CD14-positive monocyte (primary cell): ENCODE measurements around the gene DMXL1. TPM values are rescaled to one million over a fixed set of nuclear protein-coding genes. Genes with fewer than 3 reads are reported as not detected.
A peak's percentile ranks its signal among the peaks of the same experiment; 100 is the strongest.

Source experiments
- DNase-seq, 3 donors: peaks; one replicate each; pipeline ENCODE4 v3.0.0-alpha.2; 2011 to 2022
- H2AFZ ChIP-seq: 2 replicates; pipeline ENCODE4 v1.6.0; 2012; ENCODE audit warnings: mild to moderate bottlenecking, low read depth, low read length, inconsistent platforms; ENCODE audit not compliant: insufficient read depth, poor library complexity, severe bottlenecking
- H3K27ac ChIP-seq, 2 donors: 1 replicate in 1 of 2; 2 replicates in 1 of 2; pipeline ENCODE4 v1.5.1; 2012 to 2013; ENCODE audit warnings: low read length in 2 of 2, control low read depth in 1 of 2, inconsistent platforms in 1 of 2, low read depth in 1 of 2, mild to moderate bottlenecking in 1 of 2
- H3K27me3 ChIP-seq, 2 donors: one replicate each; pipeline versions ENCODE4 v1.6.0 to v1.6.1; 2011 to 2013; ENCODE audit warnings: low read length in 2 of 2; ENCODE audit not compliant: control insufficient read depth in 2 of 2, insufficient read depth in 2 of 2
- H3K36me3 ChIP-seq, 2 donors: replicated peaks in 1 of 2; 1 replicate in 1 of 2; 2 replicates in 1 of 2; pipeline versions ENCODE4 v1.5.1 to v1.6.1; 2012 to 2013; ENCODE audit warnings: low read length in 2 of 2, control low read depth in 1 of 2, inconsistent platforms in 1 of 2, mild to moderate bottlenecking in 1 of 2; ENCODE audit not compliant: insufficient read depth in 2 of 2, control insufficient read depth in 1 of 2
- H3K4me1 ChIP-seq, 2 donors: 1 replicate in 1 of 2; 2 replicates in 1 of 2; pipeline versions ENCODE4 v1.5.1 to v1.6.1; 2012 to 2013; ENCODE audit warnings: low read length in 2 of 2, control low read depth in 1 of 2, inconsistent platforms in 1 of 2, mild to moderate bottlenecking in 1 of 2, moderate library complexity in 1 of 2; ENCODE audit not compliant: insufficient read depth in 2 of 2, control insufficient read depth in 1 of 2
- H3K4me2 ChIP-seq: replicated peaks from 2 replicates; pipeline ENCODE3; 2012; ENCODE audit warnings: low read length, moderate library complexity, mild to moderate bottlenecking; ENCODE audit not compliant: poor library complexity, severe bottlenecking; ENCODE audit errors: extremely low read depth
- H3K4me3 ChIP-seq, 3 experiments: fragments of 200-600 bp in 1 of 3; sonication (generic) in 1 of 3; replicated peaks in 1 of 3; 1 replicate in 2 of 3; 2 replicates in 1 of 3; pipeline ENCODE4 v1.5.1; 2011 to 2013; ENCODE audit warnings: low read length in 3 of 3, mild to moderate bottlenecking in 3 of 3, control low read depth in 2 of 3, low read depth in 2 of 3, inconsistent platforms in 1 of 3, moderate library complexity in 1 of 3
- H3K79me2 ChIP-seq: 2 replicates; pipeline ENCODE4 v1.6.0; 2012; ENCODE audit warnings: mild to moderate bottlenecking, control low read depth, inconsistent platforms, low read length, moderate library complexity; ENCODE audit not compliant: insufficient read depth
- H3K9ac ChIP-seq: 2 replicates; pipeline ENCODE4 v1.6.0; 2017; ENCODE audit warnings: low read length, mild to moderate bottlenecking; ENCODE audit not compliant: insufficient read depth, poor library complexity, severe bottlenecking
- H3K9me3 ChIP-seq, 2 donors: replicated peaks in 1 of 2; 1 replicate in 1 of 2; 2 replicates in 1 of 2; pipeline versions ENCODE4 v1.5.1 to v1.6.1; 2012 to 2013; ENCODE audit warnings: low read length in 2 of 2, control low read depth in 1 of 2; ENCODE audit not compliant: control insufficient read depth in 1 of 2, insufficient read depth in 1 of 2
- H4K20me1 ChIP-seq: 2 replicates; pipeline ENCODE4 v1.6.0; 2012; ENCODE audit warnings: mild to moderate bottlenecking, low read length, control low read depth, moderate library complexity; ENCODE audit not compliant: insufficient read depth
- H3K27ac Mint-ChIP-seq, 7 donors: one replicate each; pipeline ENCODE4 v1.8.0; 2020; ENCODE audit warnings: mild to moderate bottlenecking in 7 of 7, mixed read lengths in 7 of 7, moderate library complexity in 6 of 7, inconsistent platforms in 2 of 7
- H3K27me3 Mint-ChIP-seq, 3 donors: one replicate each; pipeline ENCODE4 v1.8.0; 2021 to 2022; ENCODE audit warnings: low read depth in 3 of 3, mild to moderate bottlenecking in 3 of 3, mixed read lengths in 3 of 3, moderate library complexity in 3 of 3, inconsistent platforms in 1 of 3
- H3K36me3 Mint-ChIP-seq, 2 donors: one replicate each; pipeline ENCODE4 v1.8.0; 2020; ENCODE audit warnings: mixed read lengths in 2 of 2, inconsistent platforms in 1 of 2, mild to moderate bottlenecking in 1 of 2
- H3K4me1 Mint-ChIP-seq: one replicate; pipeline ENCODE4 v1.8.0; 2020; ENCODE audit warnings: mild to moderate bottlenecking, mixed read lengths
- H3K4me3 Mint-ChIP-seq, 2 donors: one replicate each; pipeline ENCODE4 v1.8.0; 2020; ENCODE audit warnings: mild to moderate bottlenecking in 2 of 2, mixed read lengths in 2 of 2, moderate library complexity in 1 of 2
- H3K9me3 Mint-ChIP-seq, 7 donors: one replicate each; pipeline ENCODE4 v1.8.0; 2020 to 2022; ENCODE audit warnings: mixed read lengths in 7 of 7, mild to moderate bottlenecking in 6 of 7, moderate library complexity in 6 of 7, inconsistent platforms in 2 of 7
- CTCF ChIP-seq: fragments of 200-600 bp; IDR thresholded peaks from one replicate; pipeline ENCODE4 v1.8.0; 2022; ENCODE audit warnings: antibody characterized with exemption, mild to moderate bottlenecking
- WGBS: methylation state at CpG from one replicate; pipeline ENCODE4 v1.1.5; 2013; ENCODE audit warnings: missing lambda C conversion rate; ENCODE audit not compliant: insufficient coverage; 5-methylcytosine and 5-hydroxymethylcytosine counted together
- intact Hi-C, 2 donors: fragments of 100-400 bp; cut with micrococcal nuclease; formaldehyde crosslinking; loops; one replicate each; pipeline versions ENCODE4 v1.15.0 to v1.15.1; 2023
- polyA plus RNA-seq, 3 donors: library from polyadenylated mRNA; depleted of rRNA in 1 of 3; unstranded in 2 of 3; stranded (reverse) in 1 of 3; fragments of 300-500 nt in 2 of 3; fragments of >200 nt in 1 of 3; fragmentation: Illumina TruSeq in 2 of 3; gene quantifications; 1 replicate in 2 of 3; 2 replicates in 1 of 3; pipeline ENCODE4 v1.2.3, GENCODE V29; 2012 to 2021

Gene DMXL1
- polyA plus RNA-seq, 3 donors: 15.5 to 20.5 (median 19.5) TPM

- H3K9me3 ChIP-seq: no peaks in the 10 kb centered on the region
- H4K20me1 ChIP-seq: no peaks in the 10 kb centered on the region
- Mint-ChIP-seq H3K4me1 (no peaks in the 10 kb centered on the region), H3K27ac (no peak overlapping the region), H3K27me3 (peaks cover 0 to 4% (median 0%) of the 10 kb centered on the region in 3 donors), H3K4me3 (no peak overlapping the region), H3K36me3 (peaks cover 42 to 65% of the 10 kb centered on the region in 2 donors), H3K9me3 (peaks cover 6 to 17% (median 9%) of the 10 kb centered on the region in 7 donors)
- no peak overlapping the region for H3K9ac ChIP-seq
- peaks cover 37 to 46% of the 10 kb centered on the region in 2 donors for H3K36me3 ChIP-seq
- no peak for TF ChIP-seq CTCF
- whole genome bisulfite sequencing: no CpG with 5 or more reads among the region's 2 CpGs
- no peak overlapping the region for H3K4me3 ChIP-seq
- DNase-seq: no peak
- intact Hi-C loops: no loop called here
- no peaks in the 10 kb centered on the region for H3K79me2 ChIP-seq
- H3K27me3 ChIP-seq: no peaks in the 10 kb centered on the region
- no peak overlapping the region for H2AFZ ChIP-seq
- no peak overlapping the region for H3K27ac ChIP-seq
- H3K4me1 ChIP-seq: no peaks in the 10 kb centered on the region
- H3K4me2 ChIP-seq: no peak overlapping the region
These were observed 52.4 kb downstream of the DMXL1 start for GRCh38 chr5:119123280-119123679.

GRCh38 chr5:119129770-119130169 lies 58.9 kb downstream of the DMXL1 start:
- Mint-ChIP-seq H3K9me3 (peaks cover 0 to 3% (median 0%) of the 10 kb centered on the region in 7 donors), H3K4me1 (no peaks in the 10 kb centered on the region), H3K27ac (no peak overlapping the region), H3K36me3 (peaks cover 41 to 71% of the 10 kb centered on the region in 2 donors), H3K27me3 (peaks cover 0 to 3% (median 0%) of the 10 kb centered on the region in 3 donors), H3K4me3 (no peak overlapping the region)
- peak overlapping the region in 1 of 2 donors; percentile 42 for H3K27ac ChIP-seq
- H3K9me3 ChIP-seq: no peaks in the 10 kb centered on the region
- WGBS: 100% methylated on average over 2 of the region's 2 CpGs
- no peak overlapping the region for H3K9ac ChIP-seq
- intact Hi-C loops: no loop called here
- H3K36me3 ChIP-seq: peaks cover 55 to 65% of the 10 kb centered on the region in 2 donors
- H3K4me3 ChIP-seq: no peak overlapping the region
- no peaks in the 10 kb centered on the region for H3K4me1 ChIP-seq
- H3K4me2 ChIP-seq: no peak overlapping the region
- no peak for TF ChIP-seq CTCF
- no peaks in the 10 kb centered on the region for H3K79me2 ChIP-seq
- no peaks in the 10 kb centered on the region for H3K27me3 ChIP-seq
- DNase-seq: no peak
- H2AFZ ChIP-seq: no peak overlapping the region
- no peaks in the 10 kb centered on the region for H4K20me1 ChIP-seq
